Endothelial cell of umbilical vein (primary cell): Measurements from ENCODE around the gene NDUFA8. TPM values are rescaled to one million over a fixed set of nuclear protein-coding genes. Genes with fewer than 3 reads are reported as not detected.

Experiments used
- BruUV-seq: library from RNA; stranded (reverse); fragments of 400-500 nt; replicated peaks from 2 replicates; lab custom pipeline; 2021; lab: Mats Ljungman, UMichigan
- CTCF ChIA-PET: fragments of 300-600, 350-600 bp; sonication (Branson Sonifier 250); formaldehyde crosslinking; loops from one replicate; lab custom pipeline; 2021; ENCODE audit warnings: antibody characterized with exemption, inconsistent platforms; lab: Charles Lee
- POLR2A ChIA-PET: fragments of 300-600, 350-600 bp; sonication (Branson Sonifier 250); formaldehyde crosslinking; loops from one replicate; lab custom pipeline; 2021; ENCODE audit warnings: antibody characterized with exemption, inconsistent platforms; lab: Charles Lee
- DNase-seq: peaks from one replicate; pipeline ENCODE4 v3.0.0-alpha.2; 2011; ENCODE audit warnings: low read depth, low spot score
- FAIRE-seq: peaks from 2 replicates; lab custom pipeline; 2011; peaks lifted over from hg19 to GRCh38; lab: Jason Lieb, UNC
- H2AFZ ChIP-seq: 2 replicates; pipeline ENCODE4 v1.6.0; 2012; ENCODE audit warnings: low read depth, low read length, control low read depth, inconsistent platforms
- H3K27ac ChIP-seq: 2 replicates; pipeline ENCODE4 v1.5.1; 2011; ENCODE audit warnings: low read depth, mild to moderate bottlenecking, control low read depth, low read length, moderate library complexity; ENCODE audit not compliant: insufficient read depth
- H3K27me3 ChIP-seq, 2 experiments: 2 replicates each; pipeline versions ENCODE4 v1.6.0 to v1.6.1; 2011; ENCODE audit warnings: low read length in 2 of 2, mixed read lengths in 1 of 2; ENCODE audit not compliant: control insufficient read depth in 2 of 2, insufficient read depth in 2 of 2
- H3K36me3 ChIP-seq, 2 experiments: 2 replicates in 1 of 2; 3 replicates in 1 of 2; pipeline ENCODE4 v1.5.1; 2011; ENCODE audit warnings: low read length in 2 of 2, mild to moderate bottlenecking in 1 of 2, moderate library complexity in 1 of 2; ENCODE audit not compliant: control insufficient read depth in 2 of 2, insufficient read depth in 2 of 2; ENCODE audit errors: extremely low read depth in 1 of 2
- H3K4me1 ChIP-seq: 3 replicates; pipeline ENCODE4 v1.5.1; 2011; ENCODE audit warnings: mild to moderate bottlenecking, low read length; ENCODE audit not compliant: control insufficient read depth, insufficient read depth; ENCODE audit errors: extremely low read depth
- H3K4me2 ChIP-seq: 2 replicates; pipeline ENCODE4 v1.6.1; 2011; ENCODE audit warnings: low read length, control low read depth, mixed read lengths; ENCODE audit not compliant: insufficient read depth
- H3K4me3 ChIP-seq, 3 experiments: fragments of 200-600 bp in 1 of 3; sonication (generic), shearing (Covaris generic) in 1 of 3; replicated peaks in 1 of 3; 2 replicates each; pipeline ENCODE4 v1.5.1; 2011 to 2016; ENCODE audit warnings: control low read depth in 3 of 3, low read length in 3 of 3, mild to moderate bottlenecking in 2 of 3, inconsistent platforms in 1 of 3, low read depth in 1 of 3, moderate library complexity in 1 of 3; ENCODE audit not compliant: insufficient read depth in 1 of 3
- H3K79me2 ChIP-seq: 2 replicates; pipeline ENCODE4 v1.6.0; 2012; ENCODE audit warnings: low read length, inconsistent platforms; ENCODE audit not compliant: control insufficient read depth, insufficient read depth
- H3K9ac ChIP-seq: replicated peaks from 2 replicates; pipeline ENCODE3; 2011; ENCODE audit warnings: low read length, control low read depth; ENCODE audit not compliant: insufficient read depth; ENCODE audit errors: extremely low read depth
- H3K9me1 ChIP-seq: replicated peaks from 3 replicates; pipeline ENCODE4 v1.6.0; 2011; ENCODE audit warnings: mild to moderate bottlenecking, low read length; ENCODE audit not compliant: control insufficient read depth, insufficient read depth; ENCODE audit errors: extremely low read depth
- H3K9me3 ChIP-seq: replicated peaks from 2 replicates; pipeline ENCODE4 v1.5.1; 2012; ENCODE audit warnings: low read length, inconsistent platforms; ENCODE audit not compliant: control insufficient read depth, insufficient read depth
- H4K20me1 ChIP-seq: replicated peaks from 2 replicates; pipeline ENCODE3; 2011; ENCODE audit warnings: mild to moderate bottlenecking, low read length; ENCODE audit not compliant: control insufficient read depth, insufficient read depth; ENCODE audit errors: extremely low read depth
- CTCF ChIP-seq, 2 donors: IDR thresholded peaks; 1 replicate in 1 of 2; 2 replicates in 1 of 2; pipeline ENCODE4 v1.5.1; 2011; ENCODE audit warnings: low read length in 2 of 2, mild to moderate bottlenecking in 2 of 2, moderate library complexity in 2 of 2, control low read depth in 1 of 2, inconsistent platforms in 1 of 2, low read depth in 1 of 2; ENCODE audit not compliant: insufficient read depth in 1 of 2; ENCODE audit errors: extremely low read depth in 1 of 2
- EZH2 ChIP-seq: IDR thresholded peaks from 2 replicates; pipeline ENCODE4 v1.6.1; 2012; ENCODE audit warnings: borderline replicate concordance, low read depth, mild to moderate bottlenecking, moderate library complexity, low read length, inconsistent platforms; ENCODE audit not compliant: severe bottlenecking
- FOS ChIP-seq: IDR thresholded peaks from 2 replicates; pipeline ENCODE4 v1.6.1; 2011; ENCODE audit warnings: mild to moderate bottlenecking, low read length, moderate library complexity, borderline replicate concordance; ENCODE audit not compliant: insufficient read depth
- GATA2 ChIP-seq: IDR thresholded peaks from 2 replicates; pipeline ENCODE4 v1.7.0; 2011; ENCODE audit warnings: low read depth, mild to moderate bottlenecking, moderate library complexity, mixed read lengths, low read length; ENCODE audit not compliant: insufficient read length, insufficient read depth
- JUN ChIP-seq: IDR thresholded peaks from 2 replicates; pipeline ENCODE4 v1.6.1; 2011; ENCODE audit warnings: borderline replicate concordance, low read depth; ENCODE audit not compliant: insufficient read length, insufficient read depth
- MAX ChIP-seq: IDR thresholded peaks from 2 replicates; pipeline ENCODE4 v1.6.1; 2011; ENCODE audit not compliant: insufficient read depth, insufficient read length
- MYC ChIP-seq: IDR thresholded peaks from one replicate; pipeline ENCODE4 v1.6.1; 2011; ENCODE audit warnings: mild to moderate bottlenecking, low read depth, low read length
- POLR2A ChIP-seq: IDR thresholded peaks from 2 replicates; pipeline ENCODE4 v1.6.1; 2012; ENCODE audit warnings: low read depth, mild to moderate bottlenecking, control low read depth, low read length
- POLR2AphosphoS5 ChIP-seq: IDR thresholded peaks from 2 replicates; pipeline ENCODE4 v1.6.1; 2012; ENCODE audit warnings: low read depth, mild to moderate bottlenecking, control low read depth, low read length, moderate library complexity; ENCODE audit not compliant: insufficient read depth
- dilution Hi-C: fragments of 300-500 bp; cut with MboI; formaldehyde crosslinking; loops from one replicate; pipeline ENCODE4 v1.15.0; 2019; ENCODE audit warnings: low sequenced_read_pairs; ENCODE audit not compliant: extremely low pct_ligation_motif_present
- intact Hi-C: fragments of 100-400 bp; cut with micrococcal nuclease; formaldehyde crosslinking; loops from one replicate; pipeline ENCODE4 v1.10.0; 2022
- polyA plus RNA-seq, 4 experiments: library from polyadenylated mRNA; depleted of rRNA in 3 of 4; stranded (reverse) in 3 of 4; unstranded in 1 of 4; fragments of >200 nt; gene quantifications; 2 replicates each; pipeline versions ENCODE4 v1.2.1 to v1.2.3, GENCODE V29; 2011 to 2012; ENCODE audit warnings: missing spikeins in 1 of 4
- total RNA-seq: library from RNA; stranded (reverse); gene quantifications from 2 replicates; pipeline ENCODE4 v1.2.3, GENCODE V29; 2021

The NDUFA8 gene
- total and polyA plus RNA-seq, 2 donors (not counting 3 experiments of a cell fraction or from before 2014, with no cell fraction given): 68.2 to 100 TPM

- no peak overlapping the region for H3K4me2 ChIP-seq
- H2AFZ ChIP-seq: no peak overlapping the region
- H3K4me3 ChIP-seq: no peak overlapping the region
- H3K9me3 ChIP-seq: no peaks in the 10 kb centered on the region
- no peaks in the 10 kb centered on the region for H3K27me3 ChIP-seq
- BruUV-seq: no TSS peak
- DNase-seq: no peak
- peaks cover 35% of the 10 kb centered on the region for H3K4me1 ChIP-seq
- ChIA-PET CTCF (interaction anchor here (1.0 to 6.1 kb wide), 3 partner anchors 13 to 219 kb away, joined by 4 to 73 read pairs (median 47); no protein-coding TSS in a partner anchor), POLR2A (no interaction called here)
- no peak overlapping the region for H3K27ac ChIP-seq
- H3K79me2 ChIP-seq: no peaks in the 10 kb centered on the region
- no peaks in the 10 kb centered on the region for H4K20me1 ChIP-seq
- intact Hi-C loops (no loop called here), dilution Hi-C loops (no loop called here)
- H3K36me3 ChIP-seq: no peaks in the 10 kb centered on the region
- H3K9me1 ChIP-seq: no peaks in the 10 kb centered on the region
- TF ChIP-seq CTCF (IDR thresholded peaks at IDR 0.05; ENCODE audit: extremely low read depth in 1 of 2, insufficient read depth in 1 of 2, low read depth in 1 of 2, low read length in 2 of 2): no peak
- TF ChIP-seq JUN: no peak
- no peak for TF ChIP-seq EZH2
- TF ChIP-seq FOS: no peak
- TF ChIP-seq MAX: no peak
- TF ChIP-seq POLR2AphosphoS5: no peak
- TF ChIP-seq POLR2A: no peak
- no peak for TF ChIP-seq MYC
- TF ChIP-seq GATA2: no peak
- FAIRE-seq: no peak
- no peak overlapping the region for H3K9ac ChIP-seq
Observed at GRCh38 chr9:122131401-122132001, 28.1 kb downstream of the NDUFA8 start.
